Activated naive CD4-positive, alpha-beta T cell treated with anti-CD3 and anti-CD28 coated beads, Interleukin-2, amount 10 ng/mL, durations not matched to agents 7 days and 5 days (primary cell): ENCODE measurements around the gene TRAF1.
A peak's percentile ranks its signal among the peaks of the same experiment; 100 is the strongest.

Experiments
- CTCF ChIA-PET: fragments of 350-600 bp; sonication (Branson Sonifier 250); formaldehyde crosslinking; loops from one replicate; lab custom pipeline; 2021; ENCODE audit warnings: antibody characterized with exemption; lab: Charles Lee
- DNase-seq: peaks from one replicate; pipeline ENCODE4 v3.0.0-alpha.2; 2020
- H3K27ac Mint-ChIP-seq: one replicate; pipeline ENCODE4 v1.8.0; 2021; ENCODE audit warnings: mild to moderate bottlenecking, moderate library complexity, mixed read lengths
- H3K27me3 Mint-ChIP-seq: one replicate; pipeline ENCODE4 v1.8.0; 2021; ENCODE audit warnings: mild to moderate bottlenecking, mixed read lengths
- H3K36me3 Mint-ChIP-seq: one replicate; pipeline ENCODE4 v1.8.0; 2021; ENCODE audit warnings: mixed read lengths
- H3K4me1 Mint-ChIP-seq: one replicate; pipeline ENCODE4 v1.8.0; 2021; ENCODE audit warnings: mixed read lengths
- H3K4me3 Mint-ChIP-seq: one replicate; pipeline ENCODE4 v1.8.0; 2021; ENCODE audit warnings: mild to moderate bottlenecking, moderate library complexity, mixed read lengths
- H3K9me3 Mint-ChIP-seq: one replicate; pipeline ENCODE4 v1.8.0; 2021; ENCODE audit warnings: mixed read lengths

The TRAF1 gene

DNA sequence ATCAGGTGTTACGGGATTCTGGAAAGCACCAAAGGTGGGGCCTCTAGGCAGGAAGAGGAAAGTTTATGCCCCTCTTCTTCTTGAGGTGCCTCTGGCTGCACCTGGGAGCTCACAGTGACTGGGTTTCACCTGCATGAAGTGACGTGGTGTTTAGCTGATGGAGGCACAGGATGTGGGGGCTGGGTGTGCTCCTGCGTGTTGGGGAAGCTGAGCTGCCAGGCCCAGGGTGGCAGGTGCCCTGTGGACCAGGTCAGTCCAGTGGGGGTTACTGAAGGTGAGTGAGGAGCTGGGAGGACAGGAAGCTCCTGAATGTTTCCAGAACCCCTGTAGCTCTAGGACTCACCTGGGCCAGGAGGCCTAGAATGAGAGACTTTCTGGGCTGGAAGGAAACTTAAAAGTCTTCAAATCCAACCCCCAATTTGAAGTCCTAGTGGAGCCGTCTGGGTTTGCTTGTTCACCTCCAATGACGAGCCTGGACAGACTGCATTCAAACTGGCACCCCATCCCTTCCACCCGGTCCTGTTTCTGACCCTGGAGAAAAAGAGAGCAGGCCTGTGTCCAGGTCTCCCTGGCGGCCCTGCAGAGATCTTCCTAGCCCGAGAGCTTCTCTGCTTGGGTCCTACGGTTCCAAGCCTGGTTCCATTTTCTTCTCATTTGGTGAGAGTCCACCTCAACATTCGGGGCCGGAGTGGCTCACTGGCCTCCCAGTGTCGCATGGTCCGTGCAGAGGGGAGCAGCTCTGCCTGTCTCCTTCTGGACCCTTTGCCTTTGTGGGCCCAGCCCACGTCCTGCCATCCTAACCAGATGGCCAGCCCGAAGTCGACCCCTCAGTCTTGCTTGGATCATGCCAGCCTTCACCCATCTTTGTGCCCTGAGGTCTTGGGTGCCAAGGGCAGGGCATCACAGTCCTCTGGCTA lies 22.3 kb downstream of the TRAF1 start:
- peak; percentile 77 for DNase-seq
- H3K27ac Mint-ChIP-seq, result peak overlapping the region; percentile 97
- no peaks in the 10 kb centered on the region for H3K9me3 Mint-ChIP-seq
- H3K27me3 Mint-ChIP-seq, result no peaks in the 10 kb centered on the region
- CTCF ChIA-PET, result interaction anchor here (0.6 to 2.1 kb wide), 9 partner anchors 12 to 35 kb away, joined by 3 to 6 read pairs (median 3); partner anchors contain the start of gene TRAF1
- H3K4me3 Mint-ChIP-seq, result peak overlapping the region; percentile 26
- H3K4me1 Mint-ChIP-seq, result peaks cover 89% of the 10 kb centered on the region
- peaks cover 87% of the 10 kb centered on the region for H3K36me3 Mint-ChIP-seq

DNA sequence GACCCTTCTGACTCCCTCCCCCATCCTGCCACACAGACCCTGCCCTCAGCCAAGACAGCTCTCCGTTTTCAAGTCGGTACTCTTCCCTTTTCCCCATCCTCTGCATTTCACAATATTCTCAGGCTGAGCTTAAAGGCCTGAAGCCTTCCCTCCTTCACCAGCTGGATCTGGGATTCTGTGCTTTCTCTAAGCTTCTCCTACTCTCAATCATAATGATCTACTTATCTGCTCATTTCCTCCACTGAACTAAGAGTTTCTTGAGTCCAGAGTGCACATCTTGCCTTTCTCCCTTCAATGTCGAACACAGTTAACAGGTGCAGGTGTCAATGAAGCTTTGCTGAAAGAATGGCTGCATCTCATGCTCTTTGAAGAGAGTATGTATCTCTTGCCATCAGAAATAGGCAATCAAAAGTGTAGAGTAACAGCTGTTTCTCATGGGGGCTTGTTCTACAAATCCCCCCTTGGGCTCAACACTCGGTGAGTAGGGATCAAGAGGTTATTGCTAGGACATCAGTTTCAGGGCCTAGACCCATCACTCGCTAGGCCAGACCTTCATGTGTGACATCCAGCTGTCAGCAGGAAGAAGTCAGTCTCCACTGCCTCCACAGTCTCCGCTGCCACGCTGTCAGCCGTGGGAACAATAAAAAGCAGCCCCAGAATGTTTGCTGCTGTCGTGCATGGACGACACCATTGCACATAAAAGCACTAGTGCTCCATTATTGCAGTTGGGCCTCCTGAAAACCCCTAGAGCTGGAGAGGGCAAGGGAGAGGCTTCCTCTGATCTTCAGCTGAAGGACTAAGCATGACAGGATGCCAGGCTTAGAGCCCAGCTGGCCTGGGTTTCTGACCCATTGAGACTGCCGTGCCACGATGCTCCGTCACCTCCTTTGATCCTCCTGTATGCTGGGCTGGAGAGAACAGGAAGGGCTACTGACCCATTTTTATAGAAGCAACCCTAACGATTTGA lies 23.7 kb downstream of the TRAF1 start:
- peaks cover 91% of the 10 kb centered on the region for H3K4me1 Mint-ChIP-seq

DNA sequence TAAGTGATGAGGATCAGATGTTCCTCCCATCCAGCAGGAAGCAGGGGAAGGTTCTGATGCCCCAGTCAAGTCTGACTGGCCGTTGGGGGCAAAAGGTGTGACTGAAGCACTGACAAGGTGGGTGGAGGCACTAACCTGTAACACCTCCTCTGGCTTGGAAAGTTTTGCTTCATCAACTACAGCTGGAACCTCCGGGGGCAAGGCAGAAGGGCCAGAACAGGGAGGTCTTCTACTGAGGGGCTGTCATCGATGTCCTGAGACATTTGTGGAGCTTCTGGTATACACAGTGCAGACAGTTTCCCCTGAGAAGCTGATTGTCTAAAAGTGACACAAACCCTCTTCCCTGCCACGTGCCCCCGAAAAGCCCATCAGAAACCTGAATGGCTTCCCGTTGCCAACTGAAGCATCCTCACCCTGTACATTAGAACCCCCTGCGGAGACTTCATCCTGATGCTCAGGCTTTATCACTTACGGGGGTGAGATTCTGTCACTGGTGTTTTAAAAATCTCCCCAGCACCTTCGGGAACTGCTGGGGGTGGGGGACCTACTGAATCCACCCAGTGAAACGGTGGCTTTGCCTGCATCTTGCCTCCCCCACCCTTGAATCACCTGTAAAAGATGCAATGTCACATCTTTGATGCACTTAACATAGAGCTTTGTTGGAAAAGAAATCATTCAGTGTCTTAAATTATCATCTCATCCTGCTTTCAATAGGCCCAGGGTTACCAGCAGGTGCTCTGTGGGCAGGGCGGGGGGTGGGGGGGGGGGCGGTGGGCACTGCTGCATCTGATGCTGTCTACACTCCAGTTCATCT lies 24.6 kb downstream of the TRAF1 start:
- peaks cover 79% of the 10 kb centered on the region for H3K36me3 Mint-ChIP-seq

More for the DNA sequence above, 23.7 kb downstream of the TRAF1 start:
- no peak for DNase-seq
- CTCF ChIA-PET, result interaction anchor here (0.9 to 2.1 kb wide), 9 partner anchors 9 to 35 kb away, joined by 3 to 6 read pairs (median 4); partner anchors contain the start of gene TRAF1
- H3K9me3 Mint-ChIP-seq, result no peaks in the 10 kb centered on the region
- H3K27me3 Mint-ChIP-seq, result no peaks in the 10 kb centered on the region
- H3K4me3 Mint-ChIP-seq, result peak overlapping the region; percentile 0
- peaks cover 84% of the 10 kb centered on the region for H3K36me3 Mint-ChIP-seq
- H3K27ac Mint-ChIP-seq, result peak overlapping the region; percentile 97

DNA sequence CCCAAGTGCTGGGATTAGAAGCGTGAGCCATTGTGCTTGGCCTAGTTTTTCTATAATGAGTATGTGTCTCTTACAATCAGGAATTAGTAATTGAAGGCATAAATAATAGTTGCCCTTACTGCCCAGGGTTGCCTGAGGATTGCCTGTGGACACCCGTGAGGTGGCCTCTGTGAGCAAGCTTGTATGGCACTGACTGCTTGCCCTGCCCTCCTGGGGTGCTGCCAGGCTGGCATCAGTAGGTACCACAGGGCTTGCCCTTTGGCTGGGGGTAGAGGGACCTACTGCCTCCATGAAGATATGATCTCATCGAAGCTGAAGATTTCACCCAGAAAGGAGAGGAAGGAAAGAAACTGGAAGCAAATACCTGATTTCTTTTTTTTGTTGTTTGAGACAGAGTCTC lies 25.8 kb downstream of the TRAF1 start:
- H3K4me3 Mint-ChIP-seq, result no peak overlapping the region
- peak overlapping the region; percentile 84 for H3K27ac Mint-ChIP-seq
- DNase-seq, result no peak
- CTCF ChIA-PET, result interaction anchor here (0.8 kb wide), 1 partner anchor 32 kb away, joined by 4 read pairs; no protein-coding TSS in a partner anchor
- H3K36me3 Mint-ChIP-seq, result peaks cover 72% of the 10 kb centered on the region
- no peaks in the 10 kb centered on the region for H3K9me3 Mint-ChIP-seq
- H3K27me3 Mint-ChIP-seq, result no peaks in the 10 kb centered on the region
- peaks cover 89% of the 10 kb centered on the region for H3K4me1 Mint-ChIP-seq

More for the DNA sequence above, 24.6 kb downstream of the TRAF1 start:
- Mint-ChIP-seq H3K4me3 (no peak overlapping the region), H3K4me1 (peaks cover 91% of the 10 kb centered on the region), H3K27me3 (no peaks in the 10 kb centered on the region), H3K9me3 (no peaks in the 10 kb centered on the region), H3K27ac (peak overlapping the region; percentile 97)
- DNase-seq, result no peak
- CTCF ChIA-PET, result interaction anchor here (0.9 to 2.1 kb wide), 7 partner anchors 10 to 36 kb away, joined by 3 to 6 read pairs (median 4); no protein-coding TSS in a partner anchor

DNA sequence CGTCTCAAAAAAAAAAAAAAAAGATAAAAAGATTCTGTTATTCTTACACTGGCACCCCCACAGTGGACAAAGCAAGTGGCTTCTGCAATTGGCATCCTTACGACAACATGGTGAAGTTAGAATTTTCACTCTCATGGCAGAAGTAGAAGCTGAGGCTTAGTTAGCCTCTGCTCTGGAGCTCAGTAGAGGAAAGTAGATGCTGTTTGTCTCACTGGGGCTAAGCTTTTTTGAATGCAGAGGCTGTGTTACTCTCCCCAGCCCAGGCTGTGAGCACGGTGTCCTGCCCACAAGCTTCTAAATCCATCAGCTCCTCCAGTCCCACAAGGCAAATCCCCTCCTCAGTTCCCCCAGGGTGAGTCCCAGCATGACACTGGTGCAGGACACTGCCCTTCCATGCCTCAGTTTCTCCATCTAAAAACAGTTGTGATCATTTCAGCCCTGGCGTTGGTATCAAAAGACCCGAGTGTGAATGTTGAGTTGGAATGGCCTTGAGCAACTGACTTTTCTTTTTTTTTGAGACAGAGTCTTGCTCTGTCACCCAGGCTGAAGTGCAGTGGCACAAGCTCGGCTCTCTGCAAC lies 27.0 kb downstream of the TRAF1 start:
- no peaks in the 10 kb centered on the region for H3K9me3 Mint-ChIP-seq
- CTCF ChIA-PET, result interaction anchor here (0.9 to 1.4 kb wide), 2 partner anchors 30 to 143 kb away, joined by 3 to 4 read pairs; no protein-coding TSS in a partner anchor
- no peak for DNase-seq
- no peak overlapping the region for H3K4me3 Mint-ChIP-seq
- no peaks in the 10 kb centered on the region for H3K27me3 Mint-ChIP-seq
- peak overlapping the region; percentile 55 for H3K27ac Mint-ChIP-seq
- H3K36me3 Mint-ChIP-seq, result peaks cover 60% of the 10 kb centered on the region
- H3K4me1 Mint-ChIP-seq, result peaks cover 89% of the 10 kb centered on the region

DNA sequence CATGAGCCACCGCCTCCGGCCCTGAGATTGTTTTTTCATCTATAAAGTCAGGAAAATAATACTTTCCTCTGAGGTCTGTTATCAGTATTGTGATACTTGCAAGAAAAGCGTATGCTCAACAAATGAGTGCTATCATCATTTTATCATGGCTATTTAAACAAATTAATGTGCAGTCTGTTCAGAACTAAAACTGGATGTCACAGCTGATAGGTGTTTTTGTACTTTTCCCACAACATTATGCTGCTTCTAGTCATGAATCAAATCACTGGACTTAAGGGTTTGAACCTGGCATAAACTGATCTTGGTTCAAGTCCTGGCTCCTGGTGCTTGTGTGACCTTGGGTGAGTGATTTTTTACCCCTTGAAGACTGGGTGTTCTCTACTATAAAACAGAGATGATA lies 28.2 kb downstream of the TRAF1 start:
- no peaks in the 10 kb centered on the region for H3K9me3 Mint-ChIP-seq
- peak overlapping the region; percentile 78 for H3K27ac Mint-ChIP-seq
- peaks cover 50% of the 10 kb centered on the region for H3K36me3 Mint-ChIP-seq
- CTCF ChIA-PET, result interaction anchor here (1.4 kb wide), 1 partner anchor 29 kb away, joined by 4 read pairs; no protein-coding TSS in a partner anchor
- H3K27me3 Mint-ChIP-seq, result no peaks in the 10 kb centered on the region
- peaks cover 85% of the 10 kb centered on the region for H3K4me1 Mint-ChIP-seq
- no peak overlapping the region for H3K4me3 Mint-ChIP-seq
- no peak for DNase-seq

DNA sequence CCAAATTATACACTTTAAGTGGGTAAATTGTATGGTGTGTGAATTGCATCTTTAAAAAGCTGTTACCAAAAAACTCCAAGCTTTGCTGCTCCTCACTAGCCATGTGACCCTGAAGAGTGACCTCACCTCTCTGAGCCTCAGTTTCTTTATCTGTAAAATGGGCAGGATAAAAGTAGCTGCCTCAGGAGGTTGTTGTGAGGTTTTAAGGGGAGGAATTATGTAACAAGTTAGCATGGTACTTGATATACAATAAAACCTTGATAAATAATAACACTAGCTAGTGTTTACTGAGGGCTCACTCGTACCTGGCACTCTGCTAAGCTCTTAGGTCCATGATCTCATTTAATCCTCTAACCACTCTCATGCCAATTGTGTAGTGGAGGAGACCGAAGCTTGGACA lies 30.6 kb downstream of the TRAF1 start:
- no peak for DNase-seq
- no peaks in the 10 kb centered on the region for H3K27me3 Mint-ChIP-seq
- peak overlapping the region; percentile 85 for H3K27ac Mint-ChIP-seq
- peaks cover 33% of the 10 kb centered on the region for H3K36me3 Mint-ChIP-seq
- H3K9me3 Mint-ChIP-seq, result no peaks in the 10 kb centered on the region
- CTCF ChIA-PET, result interaction anchor here (1.2 to 2.0 kb wide), 7 partner anchors 19 to 101 kb away, joined by 3 to 25 read pairs (median 4); partner anchors contain the start of gene PHF19
- H3K4me3 Mint-ChIP-seq, result no peak overlapping the region
- H3K4me1 Mint-ChIP-seq, result peaks cover 88% of the 10 kb centered on the region

DNA sequence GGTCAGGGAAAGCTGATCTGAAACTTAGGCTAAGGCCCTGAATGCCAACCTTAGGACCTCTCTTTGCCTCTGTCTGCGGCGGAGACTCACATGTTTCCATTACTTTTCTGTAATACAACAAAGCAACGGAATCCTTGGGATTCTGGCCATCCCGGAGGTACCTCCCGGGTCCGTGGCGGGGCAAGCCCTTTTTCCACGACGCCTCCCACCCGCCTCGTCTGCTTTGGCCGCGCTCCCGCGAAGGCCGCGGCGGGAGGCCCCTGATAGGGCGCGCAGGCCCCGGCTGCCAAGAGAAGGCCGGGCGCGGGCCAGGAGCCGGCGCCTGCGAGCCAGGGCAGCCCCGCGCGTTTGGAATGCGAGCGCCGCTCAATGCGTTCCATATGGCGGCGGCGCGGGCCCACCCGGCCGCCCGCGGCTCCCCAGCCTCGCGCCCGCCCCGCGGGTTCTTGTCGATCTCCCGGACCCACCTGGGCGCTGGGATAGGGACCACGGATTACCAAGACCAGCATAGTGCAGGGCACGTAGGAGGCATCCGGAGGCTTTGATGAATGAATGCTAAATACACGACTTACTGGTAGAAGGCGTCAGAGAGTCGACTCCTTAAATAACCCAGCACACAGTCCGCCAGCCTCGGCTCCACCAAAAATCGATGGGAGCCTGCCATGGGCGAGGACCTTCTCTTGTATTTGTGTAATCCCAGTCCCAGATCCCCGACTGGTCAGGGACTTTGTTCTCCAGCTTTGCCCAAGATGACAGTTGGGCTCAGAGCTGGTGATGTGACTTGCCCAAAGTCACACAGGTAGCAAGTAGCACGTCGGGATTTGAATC lies 32.1 kb downstream of the TRAF1 start:
- no peak for DNase-seq
- CTCF ChIA-PET, result interaction anchor here (1.2 to 2.9 kb wide), 5 partner anchors 12 to 34 kb away, joined by 4 to 17 read pairs (median 5); partner anchors contain the start of gene TRAF1
- Mint-ChIP-seq H3K27me3 (no peaks in the 10 kb centered on the region), H3K9me3 (no peaks in the 10 kb centered on the region), H3K27ac (peak overlapping the region; percentile 99), H3K36me3 (peaks cover 27% of the 10 kb centered on the region), H3K4me3 (no peak overlapping the region), H3K4me1 (peaks cover 88% of the 10 kb centered on the region)

DNA sequence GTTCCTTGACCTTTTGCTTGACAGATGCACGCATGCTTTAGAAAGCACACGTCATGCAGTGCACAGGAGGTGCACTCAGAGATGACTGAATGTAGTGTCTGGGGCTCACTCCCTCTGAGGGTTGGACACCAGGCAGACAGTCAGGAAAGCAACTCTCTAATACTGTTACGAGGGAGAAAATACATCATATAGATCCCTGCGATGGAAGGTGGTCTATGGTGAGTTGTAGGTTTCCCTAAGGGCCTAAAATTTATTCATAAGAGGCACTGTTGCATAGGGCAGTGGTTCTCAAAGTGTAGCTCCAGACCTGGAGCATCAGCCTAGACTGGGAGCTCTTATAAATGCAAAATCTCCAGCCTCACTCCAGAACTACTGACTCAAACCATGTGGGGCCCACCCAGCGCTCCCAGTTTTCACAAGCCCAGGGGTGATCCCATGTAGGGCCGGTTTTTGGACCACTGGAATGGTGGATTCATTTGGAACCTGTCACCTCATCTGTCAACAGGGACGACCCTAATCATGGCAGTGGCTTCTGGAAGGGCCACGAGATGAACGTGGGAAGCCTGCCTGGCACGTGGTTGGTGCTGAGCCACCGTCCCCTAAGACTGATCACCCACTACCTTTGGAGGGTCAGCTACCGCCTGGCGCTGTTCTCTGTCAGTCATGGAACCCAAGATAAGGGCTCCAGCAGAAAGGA lies 32.8 kb downstream of the TRAF1 start:
- Mint-ChIP-seq H3K36me3 (peaks cover 26% of the 10 kb centered on the region), H3K27me3 (no peaks in the 10 kb centered on the region), H3K27ac (peak overlapping the region; percentile 99), H3K9me3 (no peaks in the 10 kb centered on the region), H3K4me3 (peak overlapping the region; percentile 72), H3K4me1 (peaks cover 94% of the 10 kb centered on the region)
- CTCF ChIA-PET, result interaction anchor here (1.4 to 2.9 kb wide), 3 partner anchors 13 to 33 kb away, joined by 5 to 17 read pairs (median 5); partner anchors contain the start of gene TRAF1
- no peak for DNase-seq

DNA sequence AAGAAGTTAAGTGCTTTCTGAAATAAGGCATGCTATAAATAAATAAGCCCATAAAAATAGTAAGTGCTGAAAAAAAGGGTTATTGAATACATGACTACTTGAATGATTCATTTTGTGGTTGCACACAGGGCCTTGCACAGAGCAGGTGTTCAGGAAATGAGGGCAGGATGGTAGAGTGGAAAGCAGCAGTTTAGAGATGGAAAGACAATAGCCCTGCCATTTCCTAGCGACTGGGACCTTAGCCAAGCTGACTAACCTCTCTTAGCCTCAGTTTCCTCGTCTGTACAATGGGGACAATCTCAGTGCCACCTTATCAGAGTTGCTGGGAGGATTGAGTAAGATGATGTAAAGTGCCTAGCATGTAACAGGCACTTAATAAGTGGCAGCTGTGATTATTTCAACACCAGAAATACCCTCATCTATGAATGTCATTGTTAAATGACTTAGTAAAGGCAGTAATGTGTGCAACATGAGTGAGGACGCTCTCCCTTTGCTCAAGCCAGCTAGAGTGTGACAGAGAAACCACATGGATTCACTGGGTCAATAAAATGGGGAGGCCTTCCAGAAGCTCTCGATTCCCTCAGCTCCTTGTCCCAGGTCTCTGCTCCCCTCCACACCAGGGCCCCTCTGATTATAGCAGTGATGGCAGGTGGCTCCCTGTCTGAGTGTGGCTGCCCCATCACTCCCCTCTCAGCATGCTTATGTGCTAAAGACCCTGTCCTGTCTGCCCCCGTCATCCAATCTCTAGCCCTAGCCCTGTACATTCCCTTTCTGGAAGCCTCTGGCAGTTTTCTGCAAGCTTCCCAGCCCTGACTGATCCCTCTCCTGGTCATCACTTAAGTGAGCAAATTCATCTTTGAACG lies 33.6 kb downstream of the TRAF1 start:
- Mint-ChIP-seq H3K36me3 (peaks cover 25% of the 10 kb centered on the region), H3K9me3 (no peaks in the 10 kb centered on the region), H3K4me1 (peaks cover 93% of the 10 kb centered on the region), H3K27ac (peak overlapping the region; percentile 99), H3K27me3 (no peaks in the 10 kb centered on the region), H3K4me3 (peak overlapping the region; percentile 72)
- CTCF ChIA-PET, result interaction anchor here (1.2 to 3.2 kb wide), 9 partner anchors 10 to 137 kb away, joined by 3 to 17 read pairs (median 5); partner anchors contain the start of gene TRAF1
- peak; percentile 74 for DNase-seq
